ENCODE measurements around the gene OPTC.
A peak's percentile ranks its signal among the peaks of the same experiment; 100 is the strongest.

OPTC gene

GRCh38 chr1:203522237-203522636 lies 28.3 kb downstream of the OPTC start:
- DNase-seq: peak; percentile 21
- no peak overlapping the region for H3K27ac ChIP-seq (ENCODE audit: low read depth, low read length)
- H3K56ac ChIP-seq (ENCODE audit: low read length): no peak overlapping the region
- no CpG with 5 or more reads among the region's 11 CpGs for WGBS (ENCODE audit: extremely low coverage, insufficient coverage, low lambda C conversion rate)
- no peak overlapping the region for H2AK5ac ChIP-seq (ENCODE audit: low read length)
- no peak overlapping the region for H4K5ac ChIP-seq (ENCODE audit: low read length)
- peaks cover 12% of the 10 kb centered on the region for H3K4me1 ChIP-seq (ENCODE audit: control insufficient read depth, low read depth, low read length)
- no peak overlapping the region for H3K4me2 ChIP-seq (ENCODE audit: low read length)
- no peaks in the 10 kb centered on the region for H3K79me2 ChIP-seq (ENCODE audit: control insufficient read depth, insufficient read depth, low read length)
- peaks cover 4% of the 10 kb centered on the region for H3K27me3 ChIP-seq (ENCODE audit: insufficient read depth, low read length, poor library complexity)
- H2BK15ac ChIP-seq (replicated peaks; ENCODE audit: low read depth): no peak overlapping the region
- H4K8ac ChIP-seq (ENCODE audit: low read depth, low read length): no peak overlapping the region
- no peak overlapping the region for H3K4me3 ChIP-seq (ENCODE audit: low read length)
- H2BK5ac ChIP-seq (ENCODE audit: low read length): no peak overlapping the region
- no peak overlapping the region for H3K18ac ChIP-seq (ENCODE audit: low read length)
- no peaks in the 10 kb centered on the region for H3K79me1 ChIP-seq (ENCODE audit: low read length)
- no peaks in the 10 kb centered on the region for H3K36me3 ChIP-seq (ENCODE audit: control insufficient read depth, insufficient read depth, low read length)
- H3K4ac ChIP-seq (ENCODE audit: low read depth, low read length): no peak overlapping the region
- H3K23ac ChIP-seq (ENCODE audit: low read length): no peak overlapping the region
- H3K9ac ChIP-seq (ENCODE audit: low read length): no peak overlapping the region
- H2BK120ac ChIP-seq (ENCODE audit: low read depth, low read length): no peak overlapping the region

- Histone ChIP-seq H4K8ac (ENCODE audit: low read depth, low read length) (no peak overlapping the region), H3K4me1 (ENCODE audit: control insufficient read depth, low read depth, low read length) (peaks cover 9% of the 10 kb centered on the region), H3K79me1 (ENCODE audit: low read length) (no peaks in the 10 kb centered on the region), H2AK5ac (ENCODE audit: low read length) (no peak overlapping the region), H3K4me3 (ENCODE audit: low read length) (no peak overlapping the region), H4K5ac (ENCODE audit: low read length) (no peak overlapping the region), H3K9ac (ENCODE audit: low read length) (no peak overlapping the region), H3K27me3 (ENCODE audit: insufficient read depth, low read length, poor library complexity) (peaks cover 2% of the 10 kb centered on the region), H3K23ac (ENCODE audit: low read length) (no peak overlapping the region), H2BK5ac (ENCODE audit: low read length) (no peak overlapping the region), H3K27ac (ENCODE audit: low read depth, low read length) (no peak overlapping the region), H3K18ac (ENCODE audit: low read length) (no peak overlapping the region), H3K4ac (ENCODE audit: low read depth, low read length) (no peak overlapping the region), H2BK120ac (ENCODE audit: low read depth, low read length) (no peak overlapping the region), H3K79me2 (ENCODE audit: control insufficient read depth, insufficient read depth, low read length) (no peaks in the 10 kb centered on the region), H3K36me3 (ENCODE audit: control insufficient read depth, insufficient read depth, low read length) (no peaks in the 10 kb centered on the region), H3K56ac (ENCODE audit: low read length) (no peak overlapping the region), H3K4me2 (ENCODE audit: low read length) (no peak overlapping the region), H2BK15ac (replicated peaks; ENCODE audit: low read depth) (no peak overlapping the region)
- no peak for DNase-seq
- no CpG with 5 or more reads among the region's 6 CpGs for WGBS (ENCODE audit: extremely low coverage, insufficient coverage, low lambda C conversion rate)
Observed at GRCh38 chr1:203523667-203524066, 29.7 kb downstream of the OPTC start.

GRCh38 chr1:203524152-203524551 lies 30.2 kb downstream of the OPTC start:
- Histone ChIP-seq H3K4me1 (ENCODE audit: control insufficient read depth, low read depth, low read length) (peaks cover 4% of the 10 kb centered on the region), H3K79me2 (ENCODE audit: control insufficient read depth, insufficient read depth, low read length) (no peaks in the 10 kb centered on the region), H3K9ac (ENCODE audit: low read length) (no peak overlapping the region), H3K79me1 (ENCODE audit: low read length) (no peaks in the 10 kb centered on the region), H2BK5ac (ENCODE audit: low read length) (no peak overlapping the region), H3K4ac (ENCODE audit: low read depth, low read length) (no peak overlapping the region), H3K27ac (ENCODE audit: low read depth, low read length) (no peak overlapping the region), H4K8ac (ENCODE audit: low read depth, low read length) (no peak overlapping the region), H2AK5ac (ENCODE audit: low read length) (no peak overlapping the region), H3K18ac (ENCODE audit: low read length) (no peak overlapping the region), H3K27me3 (ENCODE audit: insufficient read depth, low read length, poor library complexity) (peaks cover 2% of the 10 kb centered on the region), H4K5ac (ENCODE audit: low read length) (no peak overlapping the region), H3K36me3 (ENCODE audit: control insufficient read depth, insufficient read depth, low read length) (no peaks in the 10 kb centered on the region), H3K4me3 (ENCODE audit: low read length) (no peak overlapping the region), H3K23ac (ENCODE audit: low read length) (no peak overlapping the region), H3K56ac (ENCODE audit: low read length) (no peak overlapping the region), H2BK120ac (ENCODE audit: low read depth, low read length) (no peak overlapping the region), H2BK15ac (replicated peaks; ENCODE audit: low read depth) (no peak overlapping the region), H3K4me2 (ENCODE audit: low read length) (no peak overlapping the region)
- no CpG with 5 or more reads among the region's 4 CpGs for WGBS (ENCODE audit: extremely low coverage, insufficient coverage, low lambda C conversion rate)
- no peak for DNase-seq

GRCh38 chr1:203524824-203525223 lies 30.9 kb downstream of the OPTC start:
- H3K36me3 ChIP-seq (ENCODE audit: control insufficient read depth, insufficient read depth, low read length): no peaks in the 10 kb centered on the region
- DNase-seq: no peak
- WGBS (ENCODE audit: extremely low coverage, insufficient coverage, low lambda C conversion rate): no CpG with 5 or more reads among the region's 4 CpGs
- no peak overlapping the region for H3K27ac ChIP-seq (ENCODE audit: low read depth, low read length)
- no peak overlapping the region for H2BK15ac ChIP-seq (replicated peaks; ENCODE audit: low read depth)
- no peak overlapping the region for H2AK5ac ChIP-seq (ENCODE audit: low read length)
- no peaks in the 10 kb centered on the region for H3K79me1 ChIP-seq (ENCODE audit: low read length)
- no peaks in the 10 kb centered on the region for H3K4me1 ChIP-seq (ENCODE audit: control insufficient read depth, low read depth, low read length)
- H4K8ac ChIP-seq (ENCODE audit: low read depth, low read length): no peak overlapping the region
- no peak overlapping the region for H3K4me2 ChIP-seq (ENCODE audit: low read length)
- H2BK120ac ChIP-seq (ENCODE audit: low read depth, low read length): no peak overlapping the region
- no peak overlapping the region for H3K18ac ChIP-seq (ENCODE audit: low read length)
- H3K4me3 ChIP-seq (ENCODE audit: low read length): no peak overlapping the region
- no peak overlapping the region for H3K9ac ChIP-seq (ENCODE audit: low read length)
- peaks cover 2% of the 10 kb centered on the region for H3K27me3 ChIP-seq (ENCODE audit: insufficient read depth, low read length, poor library complexity)
- no peak overlapping the region for H3K56ac ChIP-seq (ENCODE audit: low read length)
- H3K23ac ChIP-seq (ENCODE audit: low read length): no peak overlapping the region
- no peak overlapping the region for H4K5ac ChIP-seq (ENCODE audit: low read length)
- H2BK5ac ChIP-seq (ENCODE audit: low read length): no peak overlapping the region
- no peak overlapping the region for H3K4ac ChIP-seq (ENCODE audit: low read depth, low read length)
- H3K79me2 ChIP-seq (ENCODE audit: control insufficient read depth, insufficient read depth, low read length): no peaks in the 10 kb centered on the region

- Histone ChIP-seq H3K4ac (ENCODE audit: low read depth, low read length) (no peak overlapping the region), H3K18ac (ENCODE audit: low read length) (no peak overlapping the region), H4K5ac (ENCODE audit: low read length) (no peak overlapping the region), H2BK5ac (ENCODE audit: low read length) (no peak overlapping the region), H3K27me3 (ENCODE audit: insufficient read depth, low read length, poor library complexity) (peaks cover 2% of the 10 kb centered on the region), H2AK5ac (ENCODE audit: low read length) (no peak overlapping the region), H2BK120ac (ENCODE audit: low read depth, low read length) (no peak overlapping the region), H4K8ac (ENCODE audit: low read depth, low read length) (no peak overlapping the region), H3K56ac (ENCODE audit: low read length) (no peak overlapping the region), H3K9ac (ENCODE audit: low read length) (no peak overlapping the region), H3K36me3 (ENCODE audit: control insufficient read depth, insufficient read depth, low read length) (no peaks in the 10 kb centered on the region), H3K27ac (ENCODE audit: low read depth, low read length) (no peak overlapping the region), H3K4me1 (ENCODE audit: control insufficient read depth, low read depth, low read length) (no peaks in the 10 kb centered on the region), H3K23ac (ENCODE audit: low read length) (no peak overlapping the region), H3K79me1 (ENCODE audit: low read length) (no peaks in the 10 kb centered on the region), H2BK15ac (replicated peaks; ENCODE audit: low read depth) (no peak overlapping the region), H3K79me2 (ENCODE audit: control insufficient read depth, insufficient read depth, low read length) (no peaks in the 10 kb centered on the region), H3K4me2 (ENCODE audit: low read length) (no peak overlapping the region), H3K4me3 (ENCODE audit: low read length) (no peak overlapping the region)
- DNase-seq: no peak
- no CpG with 5 or more reads among the region's 3 CpGs for WGBS (ENCODE audit: extremely low coverage, insufficient coverage, low lambda C conversion rate)
Observed at GRCh38 chr1:203525685-203526084, 31.7 kb downstream of the OPTC start.

- Histone ChIP-seq H2BK120ac (ENCODE audit: low read depth, low read length) (no peak overlapping the region), H3K4me1 (ENCODE audit: control insufficient read depth, low read depth, low read length) (no peaks in the 10 kb centered on the region), H3K56ac (ENCODE audit: low read length) (no peak overlapping the region), H2BK5ac (ENCODE audit: low read length) (no peak overlapping the region), H3K23ac (ENCODE audit: low read length) (no peak overlapping the region), H3K79me2 (ENCODE audit: control insufficient read depth, insufficient read depth, low read length) (no peaks in the 10 kb centered on the region), H4K5ac (ENCODE audit: low read length) (no peak overlapping the region), H3K4me3 (ENCODE audit: low read length) (no peak overlapping the region), H3K9ac (ENCODE audit: low read length) (no peak overlapping the region), H3K27ac (ENCODE audit: low read depth, low read length) (no peak overlapping the region), H2AK5ac (ENCODE audit: low read length) (no peak overlapping the region), H2BK15ac (replicated peaks; ENCODE audit: low read depth) (no peak overlapping the region), H3K4ac (ENCODE audit: low read depth, low read length) (no peak overlapping the region), H3K4me2 (ENCODE audit: low read length) (no peak overlapping the region), H4K8ac (ENCODE audit: low read depth, low read length) (no peak overlapping the region), H3K36me3 (ENCODE audit: control insufficient read depth, insufficient read depth, low read length) (no peaks in the 10 kb centered on the region), H3K27me3 (ENCODE audit: insufficient read depth, low read length, poor library complexity) (peaks cover 2% of the 10 kb centered on the region), H3K18ac (ENCODE audit: low read length) (no peak overlapping the region), H3K79me1 (ENCODE audit: low read length) (no peaks in the 10 kb centered on the region)
- WGBS (ENCODE audit: extremely low coverage, insufficient coverage, low lambda C conversion rate): no CpG with 5 or more reads among the region's 5 CpGs
- no peak for DNase-seq
Observed at GRCh38 chr1:203526130-203526529, 32.2 kb downstream of the OPTC start.
